Measurements from ENCODE around the gene G6PC1. TPM values are rescaled to one million over a fixed set of nuclear protein-coding genes. Genes with fewer than 3 reads are reported as not detected.
"Not testable (repeated sequence)": the region's sequence is repeated elsewhere in the genome, so short reads cannot be mapped to it uniquely, and the experiment has no call there.

Gene G6PC1
- total RNA-seq: not detected

DNA sequence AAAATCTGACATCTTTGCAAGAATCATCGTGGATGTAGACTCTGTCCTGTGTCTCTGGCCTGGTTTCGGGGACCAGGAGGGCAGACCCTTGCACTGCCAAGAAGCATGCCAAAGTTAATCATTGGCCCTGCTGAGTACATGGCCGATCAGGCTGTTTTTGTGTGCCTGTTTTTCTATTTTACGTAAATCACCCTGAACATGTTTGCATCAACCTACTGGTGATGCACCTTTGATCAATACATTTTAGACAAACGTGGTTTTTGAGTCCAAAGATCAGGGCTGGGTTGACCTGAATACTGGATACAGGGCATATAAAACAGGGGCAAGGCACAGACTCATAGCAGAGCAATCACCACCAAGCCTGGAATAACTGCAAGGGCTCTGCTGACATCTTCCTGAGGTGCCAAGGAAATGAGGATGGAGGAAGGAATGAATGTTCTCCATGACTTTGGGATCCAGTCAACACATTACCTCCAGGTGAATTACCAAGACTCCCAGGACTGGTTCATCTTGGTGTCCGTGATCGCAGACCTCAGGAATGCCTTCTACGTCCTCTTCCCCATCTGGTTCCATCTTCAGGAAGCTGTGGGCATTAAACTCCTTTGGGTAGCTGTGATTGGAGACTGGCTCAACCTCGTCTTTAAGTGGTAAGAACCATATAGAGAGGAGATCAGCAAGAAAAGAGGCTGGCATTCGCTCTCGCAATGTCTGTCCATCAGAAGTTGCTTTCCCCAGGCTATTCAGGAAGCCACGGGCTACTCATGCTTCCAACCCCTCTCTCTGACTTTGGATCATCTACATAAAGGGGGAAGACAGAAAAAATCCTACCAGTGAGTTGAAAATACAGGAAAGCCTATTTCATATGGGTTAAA lies at the start of gene G6PC1:
Gene G6PC1 (plus strand): TSS at position 340 of the 872 bp plus-strand sequence. CDS start 78 bp downstream, at position 418.
- ChIA-PET CTCF (no interaction called here), POLR2A (interaction anchor here (0.6 kb wide), 1 partner anchor 38 kb away, joined by 3 read pairs; no protein-coding TSS in a partner anchor)

DNA sequence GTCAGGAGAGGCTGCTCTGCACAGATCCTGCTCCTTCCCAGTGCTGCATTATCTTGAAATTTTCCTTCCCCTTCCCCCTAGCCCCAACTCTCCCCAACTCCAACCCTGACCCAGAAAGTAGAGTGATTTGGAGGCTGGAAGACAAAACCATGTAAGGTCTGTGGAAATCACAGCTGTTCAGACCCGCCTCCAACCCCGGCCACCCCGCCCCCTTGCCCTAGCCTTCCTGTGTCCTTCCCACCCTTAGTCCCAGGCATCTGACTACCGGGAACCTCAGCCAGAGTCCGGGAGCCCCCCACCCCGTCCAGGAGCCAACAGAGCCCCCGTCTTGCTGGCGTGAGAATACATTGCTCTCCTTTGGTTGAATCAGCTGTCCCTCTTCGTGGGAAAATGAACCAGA lies 49.6 kb upstream of the G6PC1 start, which contains the start of gene AOC3:
Gene AOC3 (plus strand): TSS at position 246 of the 400 bp plus-strand sequence. CDS start 145 bp downstream, at position 391.
- POLR2A ChIA-PET: no interaction called here
- CTCF ChIA-PET: no interaction called here

DNA sequence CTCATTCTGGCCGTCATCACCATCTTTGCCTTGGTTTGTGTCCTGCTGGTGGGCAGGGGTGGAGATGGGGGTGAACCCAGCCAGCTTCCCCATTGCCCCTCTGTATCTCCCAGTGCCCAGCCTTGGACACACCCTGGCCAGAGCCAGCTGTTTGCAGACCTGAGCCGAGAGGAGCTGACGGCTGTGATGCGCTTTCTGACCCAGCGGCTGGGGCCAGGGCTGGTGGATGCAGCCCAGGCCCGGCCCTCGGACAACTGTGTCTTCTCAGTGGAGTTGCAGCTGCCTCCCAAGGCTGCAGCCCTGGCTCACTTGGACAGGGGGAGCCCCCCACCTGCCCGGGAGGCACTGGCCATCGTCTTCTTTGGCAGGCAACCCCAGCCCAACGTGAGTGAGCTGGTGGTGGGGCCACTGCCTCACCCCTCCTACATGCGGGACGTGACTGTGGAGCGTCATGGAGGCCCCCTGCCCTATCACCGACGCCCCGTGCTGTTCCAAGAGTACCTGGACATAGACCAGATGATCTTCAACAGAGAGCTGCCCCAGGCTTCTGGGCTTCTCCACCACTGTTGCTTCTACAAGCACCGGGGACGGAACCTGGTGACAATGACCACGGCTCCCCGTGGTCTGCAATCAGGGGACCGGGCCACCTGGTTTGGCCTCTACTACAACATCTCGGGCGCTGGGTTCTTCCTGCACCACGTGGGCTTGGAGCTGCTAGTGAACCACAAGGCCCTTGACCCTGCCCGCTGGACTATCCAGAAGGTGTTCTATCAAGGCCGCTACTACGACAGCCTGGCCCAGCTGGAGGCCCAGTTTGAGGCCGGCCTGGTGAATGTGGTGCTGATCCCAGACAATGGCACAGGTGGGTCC lies 49.0 kb upstream of the G6PC1 start:
- POLR2A ChIA-PET, CTCF ChIA-PET: not testable (repeated sequence)

DNA sequence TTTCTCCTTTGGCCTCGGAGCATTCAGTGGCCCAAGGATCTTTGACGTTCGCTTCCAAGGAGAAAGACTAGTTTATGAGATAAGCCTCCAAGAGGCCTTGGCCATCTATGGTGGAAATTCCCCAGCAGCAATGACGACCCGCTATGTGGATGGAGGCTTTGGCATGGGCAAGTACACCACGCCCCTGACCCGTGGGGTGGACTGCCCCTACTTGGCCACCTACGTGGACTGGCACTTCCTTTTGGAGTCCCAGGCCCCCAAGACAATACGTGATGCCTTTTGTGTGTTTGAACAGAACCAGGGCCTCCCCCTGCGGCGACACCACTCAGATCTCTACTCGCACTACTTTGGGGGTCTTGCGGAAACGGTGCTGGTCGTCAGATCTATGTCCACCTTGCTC lies 48.2 kb upstream of the G6PC1 start:
- ChIA-PET CTCF (no interaction called here), POLR2A (no interaction called here)

DNA sequence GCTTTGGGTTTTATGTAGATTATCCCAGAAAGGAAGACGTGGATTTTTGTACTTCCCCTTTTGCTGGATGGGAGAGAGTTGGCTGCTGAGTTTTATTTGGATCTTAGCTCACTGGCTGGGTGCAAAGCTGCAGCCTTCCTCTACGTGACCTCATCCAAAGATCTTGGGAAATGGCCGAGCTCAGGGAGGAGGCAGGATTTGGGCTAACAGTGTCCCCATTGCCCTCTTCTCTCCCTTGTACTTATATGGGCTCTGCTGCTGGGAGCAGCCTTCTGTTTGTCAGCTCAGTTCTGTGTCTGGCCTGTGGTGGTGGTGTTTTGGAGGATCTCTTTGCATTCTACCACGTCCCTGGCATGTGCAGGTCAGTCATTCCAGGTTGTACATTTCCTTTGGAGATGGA lies 47.6 kb upstream of the G6PC1 start:
- POLR2A ChIA-PET: no interaction called here
- CTCF ChIA-PET: no interaction called here

DNA sequence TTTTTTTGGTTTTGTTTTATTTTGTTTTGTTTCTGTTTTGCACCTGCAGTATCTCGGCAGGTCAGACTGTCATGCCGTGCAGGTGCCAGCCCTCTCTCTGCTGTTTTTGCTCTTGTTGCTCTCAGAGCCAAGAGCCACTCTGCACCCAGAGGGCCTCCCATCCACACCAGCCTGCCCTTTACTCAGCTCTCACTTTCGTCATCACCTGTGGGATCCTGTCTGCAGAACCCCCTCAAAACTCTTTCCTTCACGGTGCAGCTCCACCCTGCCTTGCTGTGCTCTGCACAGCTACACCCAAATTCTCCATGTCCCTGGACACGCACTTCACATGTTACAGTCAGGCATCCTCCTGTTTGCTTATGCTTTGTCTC lies 47.0 kb upstream of the G6PC1 start:
- POLR2A ChIA-PET: no interaction called here

DNA sequence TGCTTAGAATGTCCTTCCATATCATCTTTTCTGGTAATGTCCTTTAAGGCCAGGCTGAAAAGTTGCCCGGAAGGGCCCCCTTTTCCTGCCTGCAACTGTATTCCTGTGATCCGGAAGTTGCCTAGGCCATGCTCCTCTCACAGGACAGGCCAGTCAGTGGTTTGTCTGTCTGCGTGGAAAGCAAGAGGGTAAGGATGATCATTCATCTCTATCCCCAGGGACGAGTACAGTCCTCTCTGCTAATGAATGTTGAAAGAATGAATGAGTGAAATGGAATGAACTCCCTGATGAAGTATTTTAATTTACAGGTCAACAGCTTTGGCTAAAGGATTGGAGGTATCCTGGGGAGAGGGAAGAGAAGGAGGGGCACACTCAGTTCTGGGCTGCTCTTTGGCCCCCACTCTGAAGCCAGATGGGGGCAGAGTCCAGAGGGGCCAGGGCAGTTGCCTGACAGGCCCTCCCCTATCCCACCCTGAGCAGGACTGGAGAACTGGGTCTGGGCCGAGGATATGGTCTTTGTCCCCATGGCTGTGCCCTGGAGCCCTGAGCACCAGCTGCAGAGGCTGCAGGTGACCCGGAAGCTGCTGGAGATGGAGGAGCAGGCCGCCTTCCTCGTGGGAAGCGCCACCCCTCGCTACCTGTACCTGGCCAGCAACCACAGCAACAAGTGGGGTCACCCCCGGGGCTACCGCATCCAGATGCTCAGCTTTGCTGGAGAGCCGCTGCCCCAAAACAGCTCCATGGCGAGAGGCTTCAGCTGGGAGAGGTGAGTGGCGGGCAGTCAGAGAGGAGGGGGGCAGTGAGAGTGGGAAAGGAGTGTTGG lies 46.4 kb upstream of the G6PC1 start:
- ChIA-PET POLR2A (no interaction called here), CTCF (interaction anchor here (0.6 kb wide), 1 partner anchor 89 kb away, joined by 3 read pairs; no protein-coding TSS in a partner anchor)

More for the DNA sequence above, 47.0 kb upstream of the G6PC1 start:
- CTCF ChIA-PET: no interaction called here

DNA sequence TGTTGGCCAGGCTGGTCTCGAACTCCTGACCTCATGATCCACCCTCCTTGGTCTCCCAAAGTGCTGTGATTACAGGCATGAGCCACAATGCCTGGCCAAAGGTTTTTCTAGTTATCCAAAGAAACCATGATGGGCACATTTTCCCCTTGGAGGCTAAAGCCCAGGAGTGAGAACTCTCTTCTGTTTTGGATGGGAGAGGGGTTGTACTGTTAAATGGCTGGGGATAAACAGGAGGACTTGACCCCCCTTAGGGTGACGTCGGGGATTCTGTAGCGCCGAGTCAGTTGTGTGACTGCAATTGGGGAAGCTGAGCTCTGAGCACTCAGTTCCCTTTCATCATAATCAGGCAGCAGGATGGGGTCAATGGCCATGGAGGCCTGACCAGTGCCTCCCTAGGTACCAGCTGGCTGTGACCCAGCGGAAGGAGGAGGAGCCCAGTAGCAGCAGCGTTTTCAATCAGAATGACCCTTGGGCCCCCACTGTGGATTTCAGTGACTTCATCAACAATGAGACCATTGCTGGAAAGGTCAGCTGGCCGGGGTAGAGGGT lies 45.5 kb upstream of the G6PC1 start:
- ChIA-PET CTCF (no interaction called here), POLR2A (no interaction called here)

DNA sequence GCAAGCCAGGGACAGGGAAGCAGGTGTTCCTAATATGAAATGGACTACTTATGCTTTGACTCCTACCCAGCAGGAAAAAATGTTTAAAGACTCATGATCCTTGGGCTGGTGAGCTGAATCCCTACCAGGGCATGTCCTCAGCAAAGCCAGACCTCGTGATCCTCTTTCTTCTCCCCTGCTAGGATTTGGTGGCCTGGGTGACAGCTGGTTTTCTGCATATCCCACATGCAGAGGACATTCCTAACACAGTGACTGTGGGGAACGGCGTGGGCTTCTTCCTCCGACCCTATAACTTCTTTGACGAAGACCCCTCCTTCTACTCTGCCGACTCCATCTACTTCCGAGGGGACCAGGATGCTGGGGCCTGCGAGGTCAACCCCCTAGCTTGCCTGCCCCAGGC lies 44.5 kb upstream of the G6PC1 start:
- POLR2A ChIA-PET, CTCF ChIA-PET: not testable (repeated sequence)

DNA sequence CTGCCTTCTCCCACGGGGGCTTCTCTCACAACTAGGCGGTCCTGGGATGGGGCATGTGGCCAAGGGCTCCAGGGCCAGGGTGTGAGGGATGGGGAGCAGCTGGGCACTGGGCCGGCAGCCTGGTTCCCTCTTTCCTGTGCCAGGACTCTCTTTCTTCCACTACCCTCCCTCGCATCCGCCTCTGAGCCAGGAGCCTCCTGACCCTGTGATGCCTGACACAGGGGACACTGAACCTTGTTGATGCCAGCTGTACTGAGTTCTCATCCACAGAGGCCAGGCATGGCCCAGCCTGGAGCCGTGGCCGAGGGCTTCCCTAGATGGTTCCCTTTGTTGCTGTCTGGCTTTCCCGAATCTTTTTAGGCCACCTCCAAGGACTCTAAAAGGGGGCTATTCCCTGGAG lies 44.1 kb upstream of the G6PC1 start:
- CTCF ChIA-PET, POLR2A ChIA-PET: not testable (repeated sequence)

DNA sequence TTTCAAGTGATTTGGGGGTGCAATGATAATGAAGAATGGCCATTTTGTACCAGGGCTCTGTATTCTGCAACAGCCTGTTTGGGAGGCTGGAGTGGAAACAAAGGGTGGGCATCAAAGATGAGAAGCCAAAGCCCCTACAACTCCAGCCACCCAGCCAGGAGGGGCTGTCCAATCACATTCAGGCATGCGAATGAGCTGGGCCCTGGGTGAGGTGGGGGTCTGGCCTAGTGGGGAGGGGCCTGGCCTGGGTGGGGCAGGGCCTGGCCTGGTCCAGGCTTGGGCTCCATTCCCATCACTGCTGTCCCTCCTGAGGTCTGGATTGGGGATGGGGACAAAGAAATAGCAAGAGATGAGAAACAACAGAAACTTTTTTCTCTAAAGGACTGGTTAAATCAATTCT lies 43.2 kb upstream of the G6PC1 start:
- POLR2A ChIA-PET: no interaction called here
- CTCF ChIA-PET: no interaction called here

DNA sequence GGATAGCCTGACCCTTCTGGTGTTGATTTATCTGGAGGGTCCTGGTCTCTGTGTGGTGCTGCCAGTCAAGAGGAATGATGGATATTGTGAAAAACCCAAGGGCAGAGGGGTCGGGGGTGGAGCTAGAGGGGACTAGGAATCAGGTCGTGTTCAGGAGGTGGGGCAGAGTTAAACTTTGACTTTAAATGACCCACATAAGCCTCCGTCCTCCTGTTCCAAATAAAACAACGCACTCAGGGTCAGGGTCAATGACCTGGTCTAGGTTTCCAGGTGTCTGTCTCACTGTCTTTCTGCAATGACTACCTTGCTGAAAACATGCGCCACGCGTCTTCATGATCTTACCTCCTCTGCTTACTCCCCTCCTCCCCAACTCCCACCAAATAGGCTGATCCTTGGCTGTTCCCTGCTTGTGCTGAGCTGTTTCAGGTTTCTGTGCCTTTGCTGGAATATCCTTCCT lies 34.9 kb upstream of the G6PC1 start:
- POLR2A ChIA-PET: no interaction called here
- CTCF ChIA-PET: no interaction called here

DNA sequence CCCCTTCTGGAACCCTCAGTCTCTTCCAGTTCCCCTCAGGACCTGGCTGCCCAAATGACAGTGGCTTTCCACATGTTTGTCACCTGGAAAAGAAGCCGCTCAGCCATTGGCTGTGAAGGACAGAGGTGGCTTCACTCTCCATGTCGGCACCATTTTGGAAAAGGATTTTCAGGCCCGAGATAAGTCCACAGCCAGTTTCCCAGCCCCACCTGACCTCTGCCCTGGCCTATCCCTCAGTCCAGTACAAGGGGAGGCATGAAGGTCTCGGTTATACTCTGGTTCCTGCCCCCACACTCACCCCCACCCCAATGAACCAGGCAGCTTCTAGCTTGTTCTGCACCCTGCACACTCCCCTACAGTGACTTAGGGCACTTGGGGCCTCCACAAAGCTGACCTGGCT lies 34.4 kb upstream of the G6PC1 start:
- ChIA-PET POLR2A (no interaction called here), CTCF (no interaction called here)

DNA sequence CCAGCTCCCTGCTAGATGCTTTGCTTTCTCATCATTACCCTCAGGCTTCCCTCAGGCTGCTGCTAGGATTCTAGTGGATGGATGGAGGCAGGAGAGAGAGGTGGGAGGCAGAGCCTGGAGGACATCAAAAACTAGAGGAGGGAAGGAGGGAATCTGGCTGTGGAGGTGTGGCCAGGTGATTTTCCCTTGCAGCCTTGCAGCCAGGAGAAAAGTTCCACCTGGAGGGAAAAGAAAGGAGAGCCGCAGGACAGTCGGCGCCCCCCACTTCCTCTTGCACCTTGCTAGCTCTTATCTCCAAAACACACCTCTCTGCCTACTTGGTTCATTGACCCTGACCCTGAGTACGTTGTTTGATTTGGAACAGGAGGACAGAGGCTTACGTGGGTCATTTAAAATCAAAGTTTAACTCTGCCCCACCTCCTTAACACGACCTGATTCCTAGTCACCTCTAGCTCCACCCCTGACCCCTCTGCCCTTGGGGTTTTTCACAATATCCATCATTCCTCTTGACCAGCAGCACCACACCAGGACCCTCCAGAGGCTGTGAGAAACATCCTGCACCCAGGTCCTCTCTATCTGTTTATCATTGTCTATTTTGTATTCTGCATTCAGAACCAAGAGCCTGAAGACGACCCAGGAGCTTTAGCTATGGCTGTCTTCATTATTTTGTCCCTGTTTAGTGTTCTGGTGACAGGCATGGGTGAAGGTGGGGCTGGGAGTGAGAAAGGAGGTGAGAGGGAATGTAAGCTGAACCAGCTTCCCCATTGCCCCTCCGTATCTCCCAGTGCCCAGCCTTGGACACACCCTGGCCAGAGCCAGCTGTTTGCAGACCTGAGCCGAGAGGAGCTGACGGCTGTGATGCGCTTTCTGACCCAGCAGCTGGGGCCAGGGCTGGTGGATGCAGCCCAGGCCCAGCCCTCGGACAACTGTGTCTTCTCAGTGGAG lies 33.7 kb upstream of the G6PC1 start:
- CTCF ChIA-PET: no interaction called here
- POLR2A ChIA-PET: no interaction called here

DNA sequence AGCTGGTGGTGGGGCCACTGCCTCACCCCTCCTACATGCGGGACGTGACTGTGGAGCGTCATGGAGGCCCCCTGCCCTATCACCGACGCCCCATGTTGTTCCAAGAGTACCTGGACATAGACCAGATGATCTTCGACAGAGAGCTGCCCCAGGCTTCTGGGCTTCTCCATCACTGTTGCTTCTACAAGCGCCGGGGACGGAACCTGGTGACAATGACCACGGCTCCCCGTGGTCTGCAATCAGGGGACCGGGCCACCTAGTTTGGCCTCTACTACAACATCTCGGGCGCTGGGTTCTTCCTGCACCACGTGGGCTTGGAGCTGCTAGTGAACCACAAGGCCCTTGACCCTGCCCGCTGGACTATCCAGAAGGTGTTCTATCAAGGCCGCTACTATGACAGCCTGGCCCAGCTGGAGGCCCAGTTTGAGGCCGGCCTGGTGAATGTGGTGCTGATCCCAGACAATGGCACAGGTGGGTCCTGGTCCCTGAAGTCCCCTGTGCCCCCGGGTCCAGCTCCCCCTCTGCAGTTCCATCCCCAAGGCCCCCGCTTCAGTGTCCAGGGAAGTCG lies 32.8 kb upstream of the G6PC1 start:
- CTCF ChIA-PET, POLR2A ChIA-PET: not testable (repeated sequence)

DNA sequence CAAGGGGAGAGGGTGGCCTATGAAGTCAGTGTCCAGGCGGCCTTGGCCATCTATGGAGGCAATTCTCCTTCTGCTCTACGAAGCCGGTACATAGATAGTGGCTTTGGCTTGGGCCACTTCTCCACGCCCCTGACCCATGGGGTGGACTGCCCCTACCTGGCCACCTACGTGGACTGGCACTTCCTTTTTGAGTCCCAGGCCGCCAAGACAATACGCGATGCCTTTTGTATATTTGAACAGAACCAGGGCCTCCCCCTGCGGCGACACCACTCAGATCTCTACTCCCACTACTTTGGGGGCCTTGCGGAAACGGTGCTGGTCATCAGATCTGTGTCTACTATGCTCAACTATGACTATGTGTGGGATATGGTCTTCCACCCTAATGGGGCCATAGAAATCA lies 32.3 kb upstream of the G6PC1 start:
- CTCF ChIA-PET: no interaction called here

DNA sequence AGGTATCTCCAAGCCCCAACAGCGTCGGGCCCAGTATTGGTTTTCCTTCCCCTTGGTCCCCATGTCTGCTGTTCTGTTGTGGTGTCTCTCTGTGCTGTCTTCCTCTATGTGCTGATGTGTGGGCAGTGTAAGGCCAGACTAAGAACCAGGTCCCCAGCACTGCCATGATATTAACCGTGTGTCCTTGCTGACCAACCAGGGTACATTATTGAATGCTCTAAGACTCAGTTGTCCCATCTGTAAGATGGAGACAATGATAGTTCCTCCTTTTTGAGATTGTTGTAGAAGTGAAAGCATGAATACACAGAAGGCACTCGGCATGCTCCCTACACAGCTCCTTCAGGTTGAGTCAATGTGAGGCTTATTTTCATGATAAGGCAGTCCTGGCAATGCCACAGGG lies 29.0 kb upstream of the G6PC1 start:
- CTCF ChIA-PET: no interaction called here

More for the DNA sequence above, 32.3 kb upstream of the G6PC1 start:
- POLR2A ChIA-PET: no interaction called here

DNA sequence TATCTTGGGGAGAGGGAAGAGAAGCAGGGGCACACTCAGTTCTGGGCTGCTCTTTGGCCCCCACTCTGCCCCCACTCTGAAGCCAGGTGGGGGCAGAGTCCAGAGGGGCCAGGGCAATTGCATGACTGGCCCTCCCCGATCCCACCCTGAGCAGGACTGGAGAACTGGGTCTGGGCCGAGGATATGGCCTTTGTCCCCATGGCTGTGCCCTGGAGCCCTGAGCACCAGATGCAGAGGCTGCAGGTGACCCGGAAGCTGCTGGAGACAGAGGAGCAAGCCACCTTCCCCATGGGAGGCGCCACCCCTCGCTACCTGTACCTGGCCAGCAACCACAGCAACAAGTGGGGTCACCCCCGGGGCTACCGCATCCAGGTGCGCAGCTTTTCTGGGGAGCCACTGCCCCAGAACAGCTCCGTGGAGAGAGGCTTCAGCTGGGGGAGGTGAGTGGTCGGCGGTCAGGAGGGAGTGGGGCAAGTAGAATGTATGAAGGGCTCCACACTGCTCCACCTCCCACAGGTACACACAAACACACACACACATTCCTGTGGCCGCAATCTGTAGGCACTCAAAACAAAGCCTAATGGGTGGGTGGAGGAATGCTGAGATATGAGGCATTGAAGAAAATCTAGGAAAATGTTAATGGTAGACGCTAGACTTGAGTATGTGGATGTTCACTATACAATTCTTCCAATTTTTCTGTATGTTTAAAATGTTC lies 28.2 kb upstream of the G6PC1 start:
- ChIA-PET CTCF (no interaction called here), POLR2A (no interaction called here)

More for the DNA sequence above, 29.0 kb upstream of the G6PC1 start:
- POLR2A ChIA-PET: no interaction called here

Data from activated CD8-positive, alpha-beta memory T cell treated with anti-CD3 and anti-CD28 coated beads for 36 hours (primary cell).